HG03025 (cell line): Measurements from ENCODE around the gene CHMP1B.
A peak's percentile ranks its signal among the peaks of the same experiment; 100 is the strongest.
"Not testable (repeated sequence)": the region's sequence is repeated elsewhere in the genome, so short reads cannot be mapped to it uniquely, and the experiment has no call there.

ENCODE experiments used
- ATAC-seq: cut with Tn5 transposase; IDR thresholded peaks from one replicate; pipeline ENCODE4 v1.9.1; 2021; ENCODE audit warnings: mild to moderate bottlenecking, moderate library complexity; ENCODE audit not compliant: unreplicated experiment, low FRiP score

Gene CHMP1B

DNA sequence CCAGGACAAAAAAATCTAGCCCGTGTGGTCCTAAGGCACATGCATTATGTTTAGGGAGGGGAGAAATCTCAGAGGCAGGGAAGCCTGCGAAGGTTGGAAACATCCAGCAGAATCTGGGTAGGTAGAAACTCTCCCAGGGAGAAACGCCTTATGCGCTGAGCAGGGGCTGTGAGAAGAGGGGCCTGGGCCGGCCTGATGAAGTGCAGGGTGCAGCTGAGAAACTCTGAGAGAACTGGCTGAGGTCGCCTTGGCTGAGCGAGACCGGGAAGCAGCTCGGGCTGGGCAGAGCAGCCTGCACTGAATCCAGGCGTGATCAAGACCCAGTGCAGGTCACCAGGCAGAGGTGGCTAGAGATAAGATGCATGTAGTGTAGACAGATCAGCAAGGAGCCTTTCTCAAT, 15.1 kb downstream of the CHMP1B start:
- no peak for ATAC-seq

GRCh38 chr18:11866764-11867163, 15.6 kb downstream of the CHMP1B start:
- no peak for ATAC-seq

- ATAC-seq, result no peak
Measured at GRCh38 chr18:11868230-11868629, 17.0 kb downstream of the CHMP1B start.

- no peak for ATAC-seq
Measured at GRCh38 chr18:11871501-11871900, 20.3 kb downstream of the CHMP1B start.

DNA sequence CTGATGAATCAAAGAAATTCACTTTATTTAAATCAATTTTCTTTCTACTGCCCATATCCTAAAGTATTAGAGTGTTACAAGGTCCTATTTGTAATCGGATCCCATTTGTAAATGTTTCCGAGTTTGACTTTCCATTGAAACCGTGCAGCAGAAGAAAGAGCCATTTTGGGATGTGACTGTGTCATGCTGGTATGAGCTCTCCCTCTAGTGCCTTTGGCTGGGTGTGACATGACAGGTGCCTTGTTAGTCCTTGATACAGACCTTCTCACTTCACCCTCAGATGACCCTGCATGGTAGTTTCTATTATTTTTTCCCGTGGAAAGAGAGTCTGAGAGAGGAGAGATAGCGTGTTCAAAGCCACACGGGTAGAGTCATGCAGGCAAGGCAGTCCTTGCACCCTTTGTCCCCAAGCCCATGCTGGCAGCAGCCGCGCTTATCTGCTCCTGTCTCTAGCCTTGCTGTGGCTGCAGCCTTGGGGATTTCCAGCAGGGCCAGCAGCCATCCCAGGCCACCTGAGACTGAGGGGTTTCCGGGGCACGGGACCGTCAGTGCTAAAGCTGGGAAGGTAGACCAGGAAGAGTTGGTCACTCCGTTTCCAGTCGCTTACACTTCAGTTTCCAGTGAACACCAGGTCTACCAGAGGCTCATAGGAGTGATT, 21.4 kb downstream of the CHMP1B start:
- no peak for ATAC-seq

DNA sequence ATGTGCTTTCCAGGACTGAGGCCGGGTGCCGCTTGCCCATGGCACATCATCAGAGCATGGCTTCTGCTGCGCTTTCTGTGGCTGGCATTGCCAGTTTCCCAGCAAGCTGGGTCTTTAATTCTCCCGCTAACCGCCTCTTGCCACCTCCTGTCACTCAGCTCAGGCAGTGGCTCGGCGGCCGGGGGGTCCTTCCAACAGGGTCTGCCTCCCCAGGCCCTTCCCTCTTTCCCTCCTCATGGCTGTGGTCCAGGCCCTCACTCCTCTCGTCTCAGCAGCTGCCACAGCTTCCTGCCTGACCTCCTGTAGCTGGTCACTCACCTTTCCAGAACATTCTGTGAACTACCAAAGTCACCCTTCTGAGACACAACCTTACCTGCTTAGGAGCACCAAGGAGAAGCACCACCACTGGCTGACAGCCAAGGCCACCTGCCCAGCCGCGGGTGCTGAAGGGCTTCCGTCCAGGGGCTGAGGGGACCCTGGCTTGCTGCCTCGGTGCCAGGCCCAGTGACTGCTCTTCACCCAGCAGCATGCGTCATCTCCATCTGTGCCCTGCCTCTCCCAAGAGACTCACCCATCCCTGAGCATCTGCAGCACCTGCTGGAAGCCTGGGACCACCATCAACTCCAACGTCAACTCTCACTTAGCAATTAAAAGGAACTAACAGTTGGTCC, 22.6 kb downstream of the CHMP1B start:
- ATAC-seq, result no peak

- no peak for ATAC-seq
Measured at GRCh38 chr18:11874676-11875075, 23.5 kb downstream of the CHMP1B start.

- no peak for ATAC-seq
Measured at GRCh38 chr18:11877497-11878135, 26.4 kb downstream of the CHMP1B start.

DNA sequence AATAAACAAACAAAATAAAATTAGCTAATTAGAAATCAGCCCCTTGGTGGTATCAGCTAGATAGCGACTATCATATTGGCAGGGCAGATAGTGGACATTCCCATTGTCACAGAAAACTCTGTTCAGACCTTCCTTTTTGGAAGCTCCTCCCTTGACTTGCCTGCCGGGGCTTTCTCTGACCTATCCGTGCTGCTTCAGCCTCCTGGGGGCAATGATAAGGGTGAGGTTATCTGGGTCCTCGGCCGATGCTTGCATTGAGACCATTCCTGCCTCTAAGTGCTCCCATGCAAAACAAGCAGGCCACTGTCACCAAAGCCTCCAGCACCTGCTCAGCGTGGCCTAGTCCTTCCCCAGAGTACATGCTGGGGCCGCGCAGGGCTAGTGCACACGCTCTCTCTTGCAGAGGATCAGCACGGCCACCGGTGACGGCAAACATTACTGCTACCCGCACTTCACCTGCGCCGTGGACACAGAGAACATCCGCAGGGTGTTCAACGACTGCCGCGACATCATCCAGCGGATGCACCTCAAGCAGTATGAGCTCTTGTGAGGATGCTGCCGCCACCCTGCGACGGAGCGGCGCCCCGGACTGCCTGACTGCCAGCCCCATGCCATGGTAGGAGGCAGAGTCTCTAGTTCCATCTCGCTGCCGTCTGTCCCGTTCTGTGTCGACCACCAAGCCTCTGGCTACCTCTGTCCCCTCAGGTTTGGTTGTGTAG, 29.5 kb downstream of the CHMP1B start:
- no peak for ATAC-seq

GRCh38 chr18:11882636-11883035, 31.4 kb downstream of the CHMP1B start:
- no peak for ATAC-seq

DNA sequence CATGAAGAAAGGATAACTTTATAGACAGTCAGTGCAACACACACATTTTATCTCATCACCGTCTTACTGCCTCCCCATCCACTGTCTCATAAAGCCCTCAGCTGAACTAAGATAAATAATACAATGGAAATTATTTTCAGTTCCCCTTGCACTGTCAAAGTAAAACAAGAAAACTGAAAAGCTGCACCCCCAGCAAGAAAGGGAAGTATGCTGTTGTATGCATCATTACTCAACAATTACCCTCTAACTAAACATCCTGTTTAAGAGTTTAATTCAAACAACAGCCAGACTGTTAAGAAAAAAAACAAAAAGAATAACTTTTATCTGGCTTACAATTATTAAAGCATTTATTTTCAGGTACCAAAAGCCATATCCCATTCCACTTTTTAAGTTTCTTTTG, 31.9 kb downstream of the CHMP1B start:
- ATAC-seq, result peak; percentile 67

DNA sequence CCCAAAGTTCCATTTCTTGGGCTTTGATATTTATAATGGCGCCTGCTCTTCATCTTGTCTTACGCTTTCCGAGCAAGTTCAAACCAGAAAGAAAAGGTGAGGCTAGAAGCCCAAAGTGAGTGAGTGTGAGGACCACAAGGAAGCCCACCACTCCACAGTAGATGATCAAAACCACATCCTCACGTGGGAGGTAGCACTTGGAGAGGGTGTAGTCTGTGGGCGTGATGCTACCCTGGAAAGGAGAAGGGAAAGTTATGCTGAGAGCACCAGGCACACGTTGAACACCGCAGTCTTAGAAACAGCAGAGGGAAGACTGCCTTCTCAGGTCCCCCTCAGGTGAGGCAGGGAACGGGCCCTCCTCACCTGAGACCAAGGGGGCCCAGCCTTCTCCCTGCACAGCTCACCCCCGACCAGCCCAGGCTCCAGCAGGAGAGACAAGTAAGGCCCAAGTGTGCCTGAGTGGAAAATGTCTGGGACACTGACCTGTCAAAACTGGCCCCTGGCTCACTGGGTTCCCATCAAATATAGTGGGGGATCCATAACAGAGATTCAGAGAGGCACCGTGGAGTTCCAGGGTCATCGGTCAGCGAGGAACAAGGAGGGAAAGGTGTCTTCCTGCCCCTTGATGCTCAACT, 33.3 kb downstream of the CHMP1B start:
- ATAC-seq, result no peak

- no peak for ATAC-seq
Measured at GRCh38 chr18:11885278-11885947, 34.2 kb downstream of the CHMP1B start.

GRCh38 chr18:11886577-11887110, 35.4 kb downstream of the CHMP1B start:
- no peak for ATAC-seq

GRCh38 chr18:11887328-11888128, 36.3 kb downstream of the CHMP1B start:
- ATAC-seq, result no peak

DNA sequence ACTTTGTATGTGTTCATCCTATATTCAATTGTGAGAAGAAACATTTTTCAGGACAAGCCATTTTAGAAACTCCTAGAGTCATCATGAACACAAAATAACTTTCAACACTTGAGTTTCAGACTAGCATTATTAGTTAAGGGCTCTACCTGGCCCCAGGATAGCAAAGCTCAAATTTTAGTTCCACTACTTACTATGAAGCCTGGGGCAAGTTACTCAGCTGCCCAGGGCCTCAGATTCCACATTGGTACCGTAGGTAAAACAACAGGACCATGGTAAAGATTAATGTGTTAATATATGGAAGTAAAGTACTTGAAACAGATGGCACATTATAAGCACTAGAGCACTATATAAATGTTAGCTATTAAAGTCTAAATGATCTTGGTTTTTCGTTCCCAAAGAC, 37.5 kb downstream of the CHMP1B start:
- ATAC-seq, result no peak

GRCh38 chr18:11889284-11889683, 38.1 kb downstream of the CHMP1B start:
- ATAC-seq, result no peak

GRCh38 chr18:11891737-11892136, 40.5 kb downstream of the CHMP1B start:
- no peak for ATAC-seq

DNA sequence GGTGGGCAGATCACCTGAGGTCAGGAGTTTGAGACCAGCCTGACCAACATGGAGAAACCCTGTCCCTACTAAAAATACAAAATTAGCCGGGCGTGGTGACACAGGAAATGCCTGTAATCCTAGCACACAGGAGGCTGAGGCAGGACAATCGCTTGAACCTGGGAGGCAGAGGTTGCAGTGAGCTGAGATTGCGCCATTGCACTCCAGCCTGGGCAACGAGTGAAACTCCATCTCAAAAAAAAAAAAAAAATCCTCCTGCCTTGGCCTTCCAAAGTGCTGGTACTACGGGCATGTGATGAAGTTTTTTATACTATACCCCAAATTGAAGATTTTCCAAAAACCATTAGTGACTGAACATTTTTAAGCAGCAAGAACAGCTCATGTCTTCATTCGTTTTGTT, 41.2 kb downstream of the CHMP1B start:
- not testable (repeated sequence) for ATAC-seq
